Breast epithelium (tissue), 4 donors: ENCODE measurements around the gene BTF3. TPM values are rescaled to one million over a fixed set of nuclear protein-coding genes. Genes with fewer than 3 reads are reported as not detected.

Experiments used
- DNase-seq, 2 donors: peaks; one replicate each; pipeline ENCODE4 v3.0.0-alpha.2; 2019; ENCODE audit warnings: low spot score in 2 of 2
- H3K27ac ChIP-seq, 2 donors: fragments of 200-600 bp; sonication (generic) in 1 of 2; one replicate each; pipeline ENCODE4 v1.5.1; 2016 to 2019; ENCODE audit warnings: mild to moderate bottlenecking in 1 of 2
- H3K27me3 ChIP-seq, 2 donors: fragments of 200-600 bp; sonication (generic) in 1 of 2; one replicate each; pipeline versions ENCODE4 v1.5.1 to v1.6.0; 2017 to 2019; ENCODE audit warnings: control low read depth in 1 of 2, mild to moderate bottlenecking in 1 of 2
- H3K36me3 ChIP-seq: fragments of 200-600 bp; one replicate; pipeline ENCODE4 v1.5.1; 2019
- H3K4me1 ChIP-seq, 2 donors: fragments of 200-600 bp; sonication (generic); one replicate each; pipeline ENCODE4 v1.5.1; 2016 to 2019; ENCODE audit warnings: control low read depth in 1 of 2
- H3K4me3 ChIP-seq, 3 donors: fragments of 200-600 bp; sonication (generic); 1 replicate in 2 of 3; 2 replicates in 1 of 3; pipeline ENCODE4 v1.5.1; 2016 to 2019; ENCODE audit warnings: mild to moderate bottlenecking in 3 of 3, moderate library complexity in 2 of 3
- H3K9me3 ChIP-seq, 2 donors: fragments of 200-600 bp; sonication (generic) in 1 of 2; one replicate each; pipeline ENCODE4 v1.5.1; 2016 to 2019; ENCODE audit warnings: control low read depth in 1 of 2
- CTCF ChIP-seq, 3 donors: fragments of 450-650 bp; IDR thresholded peaks; one replicate each; pipeline ENCODE4 v1.5.1; 2016 to 2017; ENCODE audit warnings: antibody characterized with exemption in 3 of 3, mild to moderate bottlenecking in 3 of 3, moderate library complexity in 3 of 3
- POLR2A ChIP-seq: fragments of 450-650 bp; IDR thresholded peaks from one replicate; pipeline ENCODE4 v1.6.1; 2016; ENCODE audit warnings: antibody characterized with exemption, mild to moderate bottlenecking, moderate library complexity
- POLR2AphosphoS5 ChIP-seq, 3 donors: sonication (generic); formaldehyde crosslinking; IDR thresholded peaks; one replicate each; pipeline ENCODE4 v1.6.1; 2017; ENCODE audit warnings: antibody characterized with exemption in 3 of 3
- intact Hi-C: fragments of 100-400 bp; cut with DNase I; formaldehyde crosslinking; loops from one replicate; pipeline ENCODE4 v1.15.1; 2023; ENCODE audit warnings: low total_unique reads
- total RNA-seq, 3 donors: library from RNA; depleted of rRNA; stranded (reverse); fragments of >200 nt; gene quantifications; one replicate each; pipeline ENCODE4 v1.1.0, GENCODE V29; 2016

The BTF3 gene
- total RNA-seq, 3 donors from 2014 or later, result 503 to 575 (median 519) TPM

- H3K4me1 ChIP-seq, result no peaks in the 10 kb centered on the region
- no peaks in the 10 kb centered on the region for H3K36me3 ChIP-seq
- no peak overlapping the region for H3K4me3 ChIP-seq
- no peak for TF ChIP-seq CTCF (IDR thresholded peaks at IDR 0.05)
- intact Hi-C loops, result no loop called here
- H3K9me3 ChIP-seq, result no peaks in the 10 kb centered on the region
- DNase-seq, result peak in 1 of 2 donors; percentile 50
- H3K27ac ChIP-seq, result peak overlapping the region; percentile 7 to 48
- no peaks in the 10 kb centered on the region for H3K27me3 ChIP-seq
These were observed 24.7 kb downstream of the BTF3 start for GRCh38 chr5:73522989-73523388.

- Histone ChIP-seq H3K27ac (no peak overlapping the region), H3K4me3 (no peak overlapping the region), H3K27me3 (no peaks in the 10 kb centered on the region), H3K4me1 (no peaks in the 10 kb centered on the region), H3K36me3 (no peaks in the 10 kb centered on the region), H3K9me3 (no peaks in the 10 kb centered on the region)
- no peak for DNase-seq
- intact Hi-C loops, result no loop called here
- TF ChIP-seq CTCF (IDR thresholded peaks at IDR 0.05), result no peak
- no peak for TF ChIP-seq POLR2AphosphoS5 (IDR thresholded peaks at IDR 0.05)
- TF ChIP-seq POLR2A, result no peak
These were observed 25.6 kb downstream of the BTF3 start for GRCh38 chr5:73523861-73524260.

GRCh38 chr5:73525606-73526203 lies 27.5 kb downstream of the BTF3 start:
- H3K27me3 ChIP-seq, result no peaks in the 10 kb centered on the region
- H3K4me1 ChIP-seq, result no peaks in the 10 kb centered on the region
- H3K27ac ChIP-seq, result no peak overlapping the region
- no peak for DNase-seq
- H3K9me3 ChIP-seq, result no peaks in the 10 kb centered on the region
- TF ChIP-seq POLR2A (no peak), POLR2AphosphoS5 (IDR thresholded peaks at IDR 0.05) (no peak), CTCF (IDR thresholded peaks at IDR 0.05) (no peak)
- no peaks in the 10 kb centered on the region for H3K36me3 ChIP-seq
- no peak overlapping the region for H3K4me3 ChIP-seq
- intact Hi-C loops, result no loop called here

GRCh38 chr5:73528248-73528647 lies 30.0 kb downstream of the BTF3 start:
- intact Hi-C loops, result no loop called here
- Histone ChIP-seq H3K36me3 (no peaks in the 10 kb centered on the region), H3K27ac (no peak overlapping the region), H3K4me1 (no peaks in the 10 kb centered on the region), H3K27me3 (no peaks in the 10 kb centered on the region), H3K4me3 (no peak overlapping the region), H3K9me3 (no peaks in the 10 kb centered on the region)
- DNase-seq, result no peak
- no peak for TF ChIP-seq CTCF (IDR thresholded peaks at IDR 0.05)
- no peak for TF ChIP-seq POLR2A
- no peak for TF ChIP-seq POLR2AphosphoS5 (IDR thresholded peaks at IDR 0.05)

- H3K27ac ChIP-seq, result no peak overlapping the region
- H3K4me1 ChIP-seq, result no peaks in the 10 kb centered on the region
- intact Hi-C loops, result no loop called here
- TF ChIP-seq POLR2A (no peak), CTCF (IDR thresholded peaks at IDR 0.05) (no peak), POLR2AphosphoS5 (IDR thresholded peaks at IDR 0.05) (no peak)
- H3K9me3 ChIP-seq, result no peaks in the 10 kb centered on the region
- no peak overlapping the region for H3K4me3 ChIP-seq
- no peaks in the 10 kb centered on the region for H3K27me3 ChIP-seq
- no peaks in the 10 kb centered on the region for H3K36me3 ChIP-seq
- DNase-seq, result no peak
These were observed 30.8 kb downstream of the BTF3 start for GRCh38 chr5:73529081-73529480.
